Mononuclear cell (primary cell): Measurements from ENCODE around the gene OR1S1. TPM values are rescaled to one million over a fixed set of nuclear protein-coding genes. Genes with fewer than 3 reads are reported as not detected.
"Not testable (repeated sequence)": the region's sequence is repeated elsewhere in the genome, so short reads cannot be mapped to it uniquely, and the experiment has no call there.

Experiments used
- H3K27me3 ChIP-seq: 2 replicates; pipeline ENCODE4 v1.6.0; 2011; ENCODE audit warnings: low read length, control low read depth; ENCODE audit not compliant: insufficient read depth
- H3K4me1 ChIP-seq: 2 replicates; pipeline ENCODE4 v1.5.1; 2011; ENCODE audit warnings: mild to moderate bottlenecking, low read length, control low read depth; ENCODE audit not compliant: insufficient read depth
- H3K4me3 ChIP-seq: 2 replicates; pipeline ENCODE4 v1.5.1; 2011; ENCODE audit warnings: mild to moderate bottlenecking, low read length, moderate library complexity
- H3K9me3 ChIP-seq: 2 replicates; pipeline ENCODE4 v1.5.1; 2011; ENCODE audit warnings: low read depth, mild to moderate bottlenecking, control low read depth, low read length
- total RNA-seq: library from RNA; depleted of rRNA; stranded (reverse); fragments of >200 nt; gene quantifications from one replicate; pipeline ENCODE4 v1.2.3, GENCODE V29; 2012

OR1S1 gene
- total RNA-seq = not detected

DNA sequence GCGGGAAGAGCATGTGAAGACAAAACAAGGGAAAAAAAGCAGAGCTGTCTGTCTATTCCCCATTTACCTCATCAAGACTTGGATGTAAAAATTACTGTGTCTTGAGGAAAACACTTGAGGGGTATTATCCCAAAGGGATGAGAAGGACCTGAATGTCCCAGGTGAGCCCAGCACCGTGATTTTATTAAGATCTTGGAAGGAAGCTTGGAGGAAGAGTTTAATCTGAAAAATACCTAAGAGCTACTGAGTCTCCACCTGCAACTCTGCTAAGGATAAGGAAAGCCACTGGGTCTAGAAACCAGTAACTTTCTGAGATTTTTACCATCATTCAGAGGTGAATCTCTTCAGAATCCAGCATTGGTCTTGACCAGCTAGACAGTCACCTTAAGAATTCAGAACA is at the start of gene OR1S1:
Gene OR1S1, plus strand, starts transcription at position 301 of the 400 bp plus-strand sequence.
- not testable (repeated sequence) for H3K27me3 ChIP-seq, H3K4me3 ChIP-seq, H3K4me1 ChIP-seq, H3K9me3 ChIP-seq

DNA sequence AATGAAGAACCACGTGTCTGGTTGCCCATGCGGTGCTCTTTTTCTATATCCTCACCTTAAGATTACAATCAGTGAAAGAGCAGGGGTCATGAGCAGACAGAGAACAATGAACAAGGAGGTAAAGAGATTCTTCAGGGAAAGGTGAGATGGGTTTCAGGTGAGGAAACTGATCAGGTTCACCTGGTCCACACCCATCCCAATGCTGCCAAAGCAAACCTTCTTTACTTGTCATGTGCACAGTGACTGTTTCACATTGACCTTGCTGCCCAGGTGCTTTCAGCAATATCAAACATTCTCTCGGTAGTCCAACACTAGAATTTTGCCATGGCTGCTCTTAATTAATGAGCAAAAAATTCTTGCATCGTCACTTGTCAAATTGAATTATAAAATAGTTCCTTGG is 48.1 kb upstream of the OR1S1 start:
- no peaks in the 10 kb centered on the region for H3K27me3 ChIP-seq
- no peaks in the 10 kb centered on the region for H3K9me3 ChIP-seq
- no peak overlapping the region for H3K4me3 ChIP-seq
- H3K4me1 ChIP-seq = no peaks in the 10 kb centered on the region

GRCh38 chr11:58164990-58165389 is 47.5 kb upstream of the OR1S1 start:
- no peaks in the 10 kb centered on the region for H3K9me3 ChIP-seq
- H3K27me3 ChIP-seq = no peaks in the 10 kb centered on the region
- H3K4me3 ChIP-seq = no peak overlapping the region
- no peaks in the 10 kb centered on the region for H3K4me1 ChIP-seq

DNA sequence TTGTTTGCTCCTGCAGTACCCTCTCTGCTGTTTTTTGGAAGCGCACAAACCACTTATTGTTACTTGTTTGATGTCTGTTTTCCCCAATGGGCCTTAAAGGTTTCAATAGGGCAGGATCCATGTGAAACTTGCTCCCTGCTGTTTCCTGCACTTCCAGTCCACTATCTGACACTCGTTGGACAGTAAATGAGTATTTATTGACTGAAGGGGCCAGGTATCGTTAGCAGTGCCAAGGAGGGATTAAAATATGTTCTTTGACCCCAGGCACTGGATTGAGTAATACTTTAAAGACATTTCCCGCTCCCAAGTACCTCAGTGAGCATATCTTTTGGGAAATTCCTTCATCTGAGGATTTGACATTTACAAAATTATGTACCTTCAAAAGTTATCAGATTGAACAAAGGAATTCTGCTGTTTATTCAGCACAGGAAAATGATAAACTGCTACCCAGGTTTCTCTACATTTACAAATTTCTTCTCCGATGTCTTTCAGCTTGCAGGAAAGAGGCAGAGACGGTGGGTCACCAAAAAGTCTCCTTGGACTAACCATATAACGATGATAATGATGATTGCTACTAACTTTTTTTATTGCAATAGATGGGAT is 46.9 kb upstream of the OR1S1 start:
- Histone ChIP-seq H3K9me3 (no peaks in the 10 kb centered on the region), H3K27me3 (no peaks in the 10 kb centered on the region), H3K4me3 (no peak overlapping the region), H3K4me1 (no peaks in the 10 kb centered on the region)

- Histone ChIP-seq H3K4me3 (no peak overlapping the region), H3K4me1 (no peaks in the 10 kb centered on the region), H3K27me3 (no peaks in the 10 kb centered on the region), H3K9me3 (no peaks in the 10 kb centered on the region)
Measured at GRCh38 chr11:58177409-58178054, 35.0 kb upstream of the OR1S1 start.

DNA sequence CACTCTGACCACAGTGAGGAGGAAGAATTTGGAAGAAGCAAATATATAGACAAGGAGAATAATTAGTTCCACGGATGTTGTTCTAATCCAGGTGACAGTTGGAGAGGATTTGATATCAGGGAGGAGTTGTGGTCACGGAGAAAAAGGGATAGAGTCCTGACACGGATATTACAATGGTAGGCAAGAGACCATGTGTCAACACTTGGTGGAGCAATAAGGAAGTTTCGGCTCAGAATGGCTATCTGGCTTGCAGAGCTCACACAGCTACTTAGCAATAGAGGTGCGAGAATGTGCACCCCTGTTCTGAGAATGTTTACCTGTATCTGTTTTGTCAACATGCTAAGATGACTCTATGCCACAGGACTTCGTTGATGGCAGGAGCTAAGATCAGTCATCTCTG is 34.1 kb upstream of the OR1S1 start:
- no peaks in the 10 kb centered on the region for H3K27me3 ChIP-seq
- H3K9me3 ChIP-seq = no peaks in the 10 kb centered on the region
- no peak overlapping the region for H3K4me3 ChIP-seq

GRCh38 chr11:58179648-58180047 is 32.9 kb upstream of the OR1S1 start:
- H3K4me3 ChIP-seq = no peak overlapping the region
- H3K27me3 ChIP-seq = no peaks in the 10 kb centered on the region
- H3K4me1 ChIP-seq = no peaks in the 10 kb centered on the region
- H3K9me3 ChIP-seq = no peaks in the 10 kb centered on the region

More for the DNA sequence above, 34.1 kb upstream of the OR1S1 start:
- H3K4me1 ChIP-seq = no peaks in the 10 kb centered on the region

- Histone ChIP-seq H3K27me3 (no peaks in the 10 kb centered on the region), H3K4me3 (no peak overlapping the region), H3K9me3 (no peaks in the 10 kb centered on the region), H3K4me1 (no peaks in the 10 kb centered on the region)
Measured at GRCh38 chr11:58186938-58187337, 25.6 kb upstream of the OR1S1 start.

GRCh38 chr11:58188770-58189169 is 23.8 kb upstream of the OR1S1 start, which contains the start of gene OR9Q2:
OR9Q2 (plus strand) TSS chr11:58189070; CDS start chr11:58190491, 1,421 bp downstream.
- Histone ChIP-seq H3K27me3 (no peaks in the 10 kb centered on the region), H3K9me3 (no peaks in the 10 kb centered on the region), H3K4me3 (no peak within 1 kb of the TSS), H3K4me1 (no peaks in the 10 kb centered on the region)

GRCh38 chr11:58192229-58192628 is 20.3 kb upstream of the OR1S1 start:
- Histone ChIP-seq H3K4me3 (no peak overlapping the region), H3K27me3 (no peaks in the 10 kb centered on the region), H3K9me3 (peaks cover 3% of the 10 kb centered on the region), H3K4me1 (no peaks in the 10 kb centered on the region)

DNA sequence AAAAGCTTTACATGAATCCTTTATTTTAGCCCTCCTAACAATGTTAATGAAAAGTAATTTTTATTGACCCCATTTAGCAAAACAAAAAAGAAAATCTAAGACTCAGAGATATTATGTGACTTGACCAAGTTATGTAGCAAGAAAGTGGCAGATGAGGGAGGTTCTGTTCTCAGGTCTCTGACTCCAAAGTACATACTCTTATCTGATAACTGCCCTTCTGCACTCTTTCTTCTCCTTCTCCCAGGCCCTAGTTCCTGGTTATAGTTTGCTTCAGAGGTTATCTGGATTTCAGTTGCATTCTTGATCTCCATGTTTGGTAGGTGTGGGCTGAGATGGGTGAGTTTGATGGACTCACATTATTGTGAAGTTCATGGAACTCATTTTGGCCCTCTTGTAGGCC is 19.1 kb upstream of the OR1S1 start:
- H3K4me3 ChIP-seq = no peak overlapping the region
- no peaks in the 10 kb centered on the region for H3K27me3 ChIP-seq
- H3K9me3 ChIP-seq = peaks cover 11% of the 10 kb centered on the region
- H3K4me1 ChIP-seq = no peaks in the 10 kb centered on the region

GRCh38 chr11:58195939-58196338 is 16.6 kb upstream of the OR1S1 start:
- Histone ChIP-seq H3K9me3 (peaks cover 11% of the 10 kb centered on the region), H3K4me1 (no peaks in the 10 kb centered on the region), H3K27me3 (no peaks in the 10 kb centered on the region), H3K4me3 (no peak overlapping the region)

DNA sequence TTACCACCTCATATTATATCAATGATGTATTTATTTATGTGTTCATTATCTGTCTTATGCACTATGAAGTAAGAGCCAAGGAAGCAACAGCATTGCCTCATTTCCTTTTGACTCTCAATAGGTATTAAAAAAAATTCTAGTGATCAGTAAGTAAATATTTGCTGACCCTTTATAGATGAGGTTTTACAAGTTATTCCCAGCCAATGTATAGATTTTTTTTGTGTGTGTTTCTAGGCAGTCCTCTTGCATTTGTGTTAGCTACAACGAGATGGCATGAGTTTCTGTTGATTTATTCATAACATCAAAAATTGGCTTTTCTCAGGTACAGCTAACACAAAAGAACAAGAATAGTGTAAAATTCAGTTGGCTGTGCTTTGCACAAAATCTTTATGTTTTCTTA is 13.2 kb upstream of the OR1S1 start:
- H3K9me3 ChIP-seq = peaks cover 11% of the 10 kb centered on the region
- no peaks in the 10 kb centered on the region for H3K4me1 ChIP-seq

GRCh38 chr11:58204042-58204441 is 8.5 kb upstream of the OR1S1 start, which contains the start of gene OR1S2:
OR1S2 (minus strand) TSS chr11:58204142; CDS start chr11:58204142, 0 bp downstream.
- Histone ChIP-seq H3K4me3 (no peak within 1 kb of the TSS), H3K4me1 (no peaks in the 10 kb centered on the region), H3K9me3 (no peaks in the 10 kb centered on the region), H3K27me3 (no peaks in the 10 kb centered on the region)

More for the DNA sequence above, 13.2 kb upstream of the OR1S1 start:
- H3K27me3 ChIP-seq = no peaks in the 10 kb centered on the region
- no peak overlapping the region for H3K4me3 ChIP-seq

DNA sequence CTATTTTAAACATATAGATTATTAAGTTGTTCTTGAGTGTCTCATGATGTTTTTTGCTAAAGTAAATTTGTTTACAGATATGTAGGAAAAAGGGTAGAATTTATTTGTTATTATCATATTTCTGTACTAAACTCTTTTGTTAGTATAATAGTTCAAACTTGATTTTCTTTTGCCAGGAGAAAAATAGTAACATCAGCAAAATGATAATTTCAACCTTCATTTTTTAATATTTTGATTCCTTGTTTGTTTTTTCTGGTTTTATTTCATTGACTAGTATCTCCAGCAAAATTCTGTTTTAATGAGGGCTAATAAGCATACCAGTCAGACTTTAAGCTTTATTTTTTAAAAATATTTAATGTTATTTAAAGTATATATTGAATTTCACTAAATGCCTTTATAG is 4.0 kb downstream of the OR1S1 start:
- no peaks in the 10 kb centered on the region for H3K9me3 ChIP-seq
- no peak overlapping the region for H3K4me3 ChIP-seq
- no peaks in the 10 kb centered on the region for H3K4me1 ChIP-seq
- no peaks in the 10 kb centered on the region for H3K27me3 ChIP-seq

DNA sequence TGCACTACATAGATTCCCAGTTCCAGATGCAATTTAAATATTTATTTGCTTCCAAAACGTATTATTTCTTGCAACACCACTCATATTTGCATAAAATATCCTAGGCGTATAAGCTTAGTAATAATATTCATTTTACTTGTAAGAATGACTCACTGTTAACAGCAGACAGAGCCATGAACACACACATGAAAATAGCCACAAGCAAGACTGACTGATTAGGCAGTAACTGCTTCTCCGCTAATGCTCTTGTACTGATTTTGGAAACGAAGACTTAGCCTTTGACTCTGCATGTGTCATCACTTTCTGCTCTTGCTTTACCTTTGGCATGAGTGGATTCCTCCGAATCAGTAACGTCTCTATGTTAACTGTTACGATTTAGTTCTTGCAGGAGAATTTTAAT is 10.2 kb downstream of the OR1S1 start:
- Histone ChIP-seq H3K4me1 (no peaks in the 10 kb centered on the region), H3K9me3 (no peaks in the 10 kb centered on the region), H3K4me3 (no peak overlapping the region), H3K27me3 (no peaks in the 10 kb centered on the region)
